Mammary epithelial cell (primary cell): ENCODE measurements around the gene DUSP16.

Source experiments
- CTCF ChIP-seq, 2 donors: IDR thresholded peaks in 1 of 2; conservative IDR thresholded peaks in 1 of 2; 2 replicates each; pipeline ENCODE4 v1.5.1; 2011 to 2012; ENCODE audit warnings: inconsistent platforms in 2 of 2, low read length in 2 of 2, mild to moderate bottlenecking in 2 of 2, control low read depth in 1 of 2, low read depth in 1 of 2; ENCODE audit not compliant: insufficient read depth in 1 of 2; ENCODE audit errors: extremely low read depth in 1 of 2
- EZH2 ChIP-seq: IDR thresholded peaks from 2 replicates; pipeline ENCODE4 v1.6.1; 2012; ENCODE audit warnings: low read length, inconsistent platforms, borderline replicate concordance

- TF ChIP-seq CTCF (conservative IDR thresholded peaks at IDR 0.05 in 1 of 2, IDR thresholded peaks at IDR 0.05 in 1 of 2; ENCODE audit: extremely low read depth in 1 of 2, insufficient read depth in 1 of 2, low read depth in 1 of 2, low read length in 2 of 2) = no peak
- TF ChIP-seq EZH2 = no peak
Measured at GRCh38 chr12:12502815-12503151, 59.9 kb downstream of the DUSP16 start.
